GM21360 (cell line): Measurements from ENCODE around the gene TM9SF2.
A peak's percentile ranks its signal among the peaks of the same experiment; 100 is the strongest.
"Not testable (repeated sequence)": the region's sequence is repeated elsewhere in the genome, so short reads cannot be mapped to it uniquely, and the experiment has no call there.

ENCODE experiments used
- ATAC-seq: cut with Tn5 transposase; IDR thresholded peaks from one replicate; pipeline ENCODE4 v1.9.1; 2021; ENCODE audit warnings: mild to moderate bottlenecking, moderate library complexity; ENCODE audit not compliant: unreplicated experiment

The TM9SF2 gene, protein sequence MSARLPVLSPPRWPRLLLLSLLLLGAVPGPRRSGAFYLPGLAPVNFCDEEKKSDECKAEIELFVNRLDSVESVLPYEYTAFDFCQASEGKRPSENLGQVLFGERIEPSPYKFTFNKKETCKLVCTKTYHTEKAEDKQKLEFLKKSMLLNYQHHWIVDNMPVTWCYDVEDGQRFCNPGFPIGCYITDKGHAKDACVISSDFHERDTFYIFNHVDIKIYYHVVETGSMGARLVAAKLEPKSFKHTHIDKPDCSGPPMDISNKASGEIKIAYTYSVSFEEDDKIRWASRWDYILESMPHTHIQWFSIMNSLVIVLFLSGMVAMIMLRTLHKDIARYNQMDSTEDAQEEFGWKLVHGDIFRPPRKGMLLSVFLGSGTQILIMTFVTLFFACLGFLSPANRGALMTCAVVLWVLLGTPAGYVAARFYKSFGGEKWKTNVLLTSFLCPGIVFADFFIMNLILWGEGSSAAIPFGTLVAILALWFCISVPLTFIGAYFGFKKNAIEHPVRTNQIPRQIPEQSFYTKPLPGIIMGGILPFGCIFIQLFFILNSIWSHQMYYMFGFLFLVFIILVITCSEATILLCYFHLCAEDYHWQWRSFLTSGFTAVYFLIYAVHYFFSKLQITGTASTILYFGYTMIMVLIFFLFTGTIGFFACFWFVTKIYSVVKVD

DNA sequence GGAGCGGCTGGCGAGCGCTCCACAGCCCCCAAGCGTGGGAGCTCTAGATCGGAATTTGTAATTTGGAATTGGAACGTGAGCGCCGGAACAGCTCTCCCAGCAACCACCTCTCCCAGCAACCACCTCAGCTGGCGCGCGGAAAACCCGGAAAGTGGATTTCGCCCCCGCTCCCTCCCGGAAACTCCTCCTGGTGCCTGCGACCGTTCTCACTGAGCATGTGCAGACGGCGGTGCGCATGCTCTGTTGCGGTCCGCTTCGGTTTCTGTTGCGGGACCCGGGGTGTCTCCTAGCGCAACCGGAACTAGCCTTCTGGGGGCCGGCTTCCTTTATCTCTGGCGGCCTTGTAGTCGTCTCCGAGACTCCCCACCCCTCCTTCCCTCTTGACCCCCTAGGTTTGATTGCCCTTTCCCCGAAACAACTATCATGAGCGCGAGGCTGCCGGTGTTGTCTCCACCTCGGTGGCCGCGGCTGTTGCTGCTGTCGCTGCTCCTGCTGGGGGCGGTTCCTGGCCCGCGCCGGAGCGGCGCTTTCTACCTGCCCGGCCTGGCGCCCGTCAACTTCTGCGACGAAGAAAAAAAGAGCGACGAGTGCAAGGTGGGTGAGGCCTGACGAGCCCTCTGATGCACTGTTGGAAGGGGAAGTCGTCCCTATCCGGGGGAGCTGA, at the start of gene TM9SF2:
TSS of gene TM9SF2 (plus strand) at position 289 of the 664 bp plus-strand sequence. CDS start at position 424, 135 bp downstream.
- ATAC-seq, result peak; percentile 34

DNA sequence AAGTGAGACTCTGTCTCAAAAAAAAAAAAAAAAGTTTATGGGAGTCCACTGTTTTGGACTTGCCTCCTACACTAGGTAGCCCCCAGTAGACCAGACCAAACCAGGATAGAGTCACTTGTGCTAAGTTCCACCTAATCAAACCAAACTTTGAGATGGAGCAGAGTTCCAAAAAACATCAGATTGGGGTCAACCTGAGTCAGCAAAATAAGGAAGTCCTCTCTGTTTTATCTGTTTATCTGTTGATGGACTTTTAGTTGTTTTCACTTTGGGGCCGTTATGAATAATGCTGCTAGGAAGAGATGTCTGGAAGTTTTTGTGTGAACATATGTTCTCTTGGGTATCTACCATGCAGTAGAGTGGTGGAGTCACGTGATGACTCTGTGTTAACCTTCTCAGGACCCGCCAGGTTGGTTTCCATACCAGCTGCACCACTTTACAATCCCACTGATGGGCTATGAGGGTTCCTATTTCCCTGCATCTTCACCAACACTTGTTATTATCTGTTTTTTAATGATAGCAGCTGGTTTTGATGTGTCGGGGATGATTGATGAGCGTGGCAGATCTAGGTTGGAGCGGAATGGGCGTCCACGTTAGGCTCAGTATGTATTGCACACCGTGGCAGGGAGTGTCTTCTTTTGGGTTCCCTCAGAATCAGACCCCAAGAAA, 46.6 kb upstream of the TM9SF2 start:
- ATAC-seq, result no peak

- ATAC-seq, result no peak
These were observed 42.0 kb upstream of the TM9SF2 start for GRCh38 chr13:99459099-99459850.

GRCh38 chr13:99460802-99461201, 40.5 kb upstream of the TM9SF2 start:
- not testable (repeated sequence) for ATAC-seq

- no peak for ATAC-seq
These were observed 37.5 kb upstream of the TM9SF2 start for GRCh38 chr13:99463646-99464397.

GRCh38 chr13:99464441-99464949, 36.8 kb upstream of the TM9SF2 start:
- ATAC-seq, result no peak

DNA sequence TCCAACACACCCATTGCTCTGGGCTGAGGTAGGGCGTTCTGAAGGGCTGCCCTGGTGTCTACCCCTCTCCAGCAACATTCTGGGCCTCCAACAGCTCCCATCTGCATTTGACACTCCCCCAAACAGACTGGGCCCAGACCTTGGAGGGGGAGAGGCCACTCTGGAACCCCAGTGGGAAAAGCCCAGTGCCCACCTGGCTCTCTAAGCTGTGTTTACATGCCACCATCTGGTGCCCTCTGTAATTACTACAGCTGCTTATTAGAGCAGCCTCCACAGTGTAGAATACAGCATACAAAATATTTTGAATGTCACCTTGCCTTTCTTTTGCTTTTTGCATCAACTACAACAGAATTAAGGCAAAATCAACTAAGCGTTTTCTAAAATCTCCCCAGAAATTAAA, 35.8 kb upstream of the TM9SF2 start:
- no peak for ATAC-seq

DNA sequence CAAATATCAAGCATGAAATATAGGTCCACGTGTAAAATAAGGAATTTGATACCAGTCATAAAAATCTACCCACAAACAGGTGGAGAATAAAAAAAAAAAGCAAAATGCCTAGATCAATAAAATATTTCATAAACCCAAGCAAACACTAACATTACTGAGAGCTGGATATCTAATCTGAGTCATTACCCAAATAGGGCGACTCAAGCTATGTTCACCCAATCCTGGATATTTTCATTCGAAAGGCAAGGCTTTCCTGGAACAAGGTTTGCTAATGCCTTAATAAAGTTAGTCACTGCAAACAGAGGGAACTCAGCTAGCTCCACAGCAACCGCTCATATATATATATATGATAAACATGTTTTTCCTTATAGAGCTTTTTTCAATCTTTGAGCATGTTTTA, 33.5 kb upstream of the TM9SF2 start:
- ATAC-seq, result no peak

- ATAC-seq, result no peak
These were observed 32.2 kb upstream of the TM9SF2 start for GRCh38 chr13:99469041-99469440.

DNA sequence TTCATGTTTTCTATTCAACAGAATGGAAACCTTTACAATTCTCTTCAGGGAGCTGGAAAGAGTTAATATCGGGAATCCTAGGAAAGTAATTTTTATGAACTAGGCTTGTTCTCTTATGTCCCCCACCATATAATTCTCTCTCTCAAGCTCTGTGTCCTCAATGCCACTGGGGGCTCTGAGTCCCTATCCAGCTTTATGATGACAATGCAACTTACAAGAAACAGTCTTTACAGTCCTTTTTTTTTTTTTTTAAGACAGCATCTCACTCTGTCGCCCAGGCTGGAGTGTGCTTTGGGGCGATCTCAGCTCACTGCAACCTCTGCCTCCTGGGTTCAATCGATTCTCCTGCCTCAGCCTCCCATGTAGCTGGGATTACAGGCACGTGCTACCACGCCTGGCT, 31.2 kb upstream of the TM9SF2 start:
- no peak for ATAC-seq

DNA sequence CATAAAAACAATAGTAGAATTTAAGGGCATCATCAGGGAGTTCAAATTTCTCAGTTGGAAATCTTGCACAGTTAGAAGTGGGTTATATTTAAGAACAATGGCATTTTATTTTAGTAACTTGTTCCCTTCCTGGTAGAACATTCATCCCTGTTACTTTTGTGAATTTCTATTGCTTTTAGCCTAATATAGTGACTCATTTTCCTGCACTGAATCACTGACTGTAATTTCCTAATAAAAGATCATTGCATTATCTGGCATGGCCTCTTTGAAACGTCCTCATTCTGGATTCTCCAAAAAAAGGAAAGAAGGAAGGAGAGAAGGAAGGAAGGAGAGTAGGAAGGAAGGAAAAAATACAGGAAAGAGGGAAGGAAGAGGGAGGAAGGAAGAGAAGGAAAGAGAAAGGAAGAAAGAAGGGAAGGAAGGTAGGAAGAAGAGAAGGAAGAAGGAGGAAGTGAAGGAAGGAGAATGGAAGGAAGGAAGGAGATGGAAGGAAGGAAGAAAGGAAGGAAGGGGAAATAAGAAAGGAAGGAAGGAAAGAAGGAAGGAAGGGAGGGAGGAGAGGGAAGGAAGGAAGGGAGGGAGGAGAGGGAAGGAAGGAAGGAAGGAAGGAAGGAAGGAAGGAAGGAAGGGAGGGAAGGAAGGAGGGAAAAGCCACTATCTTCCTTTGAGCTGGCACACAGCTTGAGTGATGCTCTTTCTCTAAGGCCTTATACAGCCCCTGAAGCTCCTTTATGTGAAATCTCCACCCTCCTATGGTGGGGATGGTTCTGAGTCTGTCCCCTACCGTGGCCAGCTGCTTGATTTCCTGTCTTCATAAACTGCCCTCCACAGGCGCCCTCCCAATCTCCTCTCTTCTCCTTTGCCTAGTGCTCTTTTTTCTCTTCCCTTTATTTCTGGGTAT, 29.8 kb upstream of the TM9SF2 start:
- ATAC-seq, result no peak

DNA sequence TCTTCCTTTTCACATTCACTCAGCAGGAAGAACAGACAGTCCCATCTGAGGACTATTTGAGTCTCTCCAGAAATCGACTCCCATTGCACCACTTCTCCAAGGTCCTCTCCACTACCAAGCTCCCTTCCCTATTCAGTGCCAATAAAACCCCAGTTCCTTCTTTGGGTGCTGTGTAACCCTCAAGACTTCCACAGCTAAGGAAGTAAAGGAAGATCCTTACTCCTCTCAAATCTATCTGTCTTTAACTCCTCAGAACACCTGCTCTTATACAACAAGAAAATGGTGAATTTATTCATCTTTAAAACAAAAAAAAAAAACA, 29.2 kb upstream of the TM9SF2 start:
- ATAC-seq, result no peak

GRCh38 chr13:99473515-99473914, 27.8 kb upstream of the TM9SF2 start:
- ATAC-seq, result no peak

- no peak for ATAC-seq
These were observed 24.6 kb upstream of the TM9SF2 start for GRCh38 chr13:99476648-99477047.

- no peak for ATAC-seq
These were observed 23.8 kb upstream of the TM9SF2 start for GRCh38 chr13:99477493-99477892.

- ATAC-seq, result no peak
These were observed 19.9 kb upstream of the TM9SF2 start for GRCh38 chr13:99481366-99481765.

GRCh38 chr13:99484473-99484872, 16.8 kb upstream of the TM9SF2 start:
- no peak for ATAC-seq

GRCh38 chr13:99486996-99487395, 14.3 kb upstream of the TM9SF2 start:
- ATAC-seq, result no peak

- no peak for ATAC-seq
These were observed 12.2 kb upstream of the TM9SF2 start for GRCh38 chr13:99489028-99489427.
